Stomach (tissue), 9 donors: ENCODE results near the gene HOXD8. TPM values are rescaled to one million over a fixed set of nuclear protein-coding genes. Genes with fewer than 3 reads are reported as not detected.

Experiments
- DNase-seq, 2 donors: peaks; one replicate each; pipeline versions ENCODE4 v3.0.0 to v3.0.0-alpha.2; 2013 to 2019
- H3K27ac ChIP-seq, 5 donors: fragments of 200-600 bp in 4 of 5; sonication (generic) in 4 of 5; one replicate each; pipeline ENCODE4 v1.5.1; 2013 to 2019; ENCODE audit warnings: mild to moderate bottlenecking in 1 of 5, moderate library complexity in 1 of 5
- H3K27me3 ChIP-seq, 3 donors: fragments of 200-600 bp; sonication (generic); one replicate each; pipeline ENCODE4 v1.5.1; 2017 to 2019; ENCODE audit warnings: mixed run types in 1 of 3
- H3K36me3 ChIP-seq, 4 donors: fragments of 200-600 bp; sonication (generic); 1 replicate in 3 of 4; 2 replicates in 1 of 4; pipeline ENCODE4 v1.5.1; 2016 to 2019
- H3K4me1 ChIP-seq, 4 donors: fragments of 200-600 bp; sonication (generic); one replicate each; pipeline ENCODE4 v1.5.1; 2016 to 2019
- H3K4me3 ChIP-seq, 4 donors: fragments of 200-600 bp; sonication (generic) in 3 of 4; one replicate each; pipeline ENCODE4 v1.5.1; 2016 to 2019; ENCODE audit warnings: mild to moderate bottlenecking in 1 of 4
- H3K9me3 ChIP-seq, 4 donors: fragments of 200-600 bp; sonication (generic); one replicate each; pipeline ENCODE4 v1.5.1; 2016 to 2019
- EP300 ChIP-seq: sonication (generic); formaldehyde crosslinking; IDR thresholded peaks from one replicate; pipeline ENCODE4 v1.6.1; 2017; ENCODE audit warnings: antibody characterized with exemption
- POLR2A ChIP-seq, 4 donors: fragments of 450-650 bp; IDR thresholded peaks; one replicate each; pipeline ENCODE4 v1.6.1; 2016; ENCODE audit warnings: antibody characterized with exemption in 4 of 4, control low read depth in 2 of 4, mild to moderate bottlenecking in 1 of 4, moderate library complexity in 1 of 4
- POLR2AphosphoS5 ChIP-seq, 3 donors: sonication (generic); formaldehyde crosslinking; IDR thresholded peaks; one replicate each; pipeline ENCODE4 v1.6.1; 2016; ENCODE audit warnings: antibody characterized with exemption in 3 of 3
- WGBS, 5 donors: extraction: QIAGEN DNeasy Blood & Tissue Kit in 3 of 5; methylation state at CpG; one replicate each; pipeline versions ENCODE4 v1.1.5 to v1.1.7; 2013 to 2018; 5-methylcytosine and 5-hydroxymethylcytosine counted together
- intact Hi-C: fragments of 100-400 bp; cut with DNase I; formaldehyde crosslinking; loops from one replicate; pipeline ENCODE4 v1.15.1; 2023; ENCODE audit warnings: low total_unique reads
- polyA plus RNA-seq, 3 donors: library from polyadenylated mRNA; stranded (reverse); fragments of 200-250 nt; gene quantifications; one replicate each; pipeline ENCODE4 v1.2.3, GENCODE V29; 2013
- total RNA-seq, 5 donors: library from RNA; depleted of rRNA; stranded (reverse); fragments of >200 nt; gene quantifications; one replicate each; pipeline versions ENCODE4 v1.1.0 to v1.2.3, GENCODE V29; 2014 to 2016
- TF ChIP-seq, protein P1 (sequence below), 7 experiments: fragments of 450-650 bp in 4 of 7; fragments of 200-600 bp in 3 of 7; sonication (generic) in 3 of 7; IDR thresholded peaks; one replicate each; pipeline ENCODE4 v1.5.1; 2016 to 2019; ENCODE audit warnings: antibody characterized with exemption in 7 of 7, control low read depth in 2 of 7, mild to moderate bottlenecking in 1 of 7
- donor health status: healthy with polysubstance abuse.
- donor health status: Bipolar disorder and iron deficiency.
- donor health status: healthy.

The HOXD8 gene
- total and polyA plus RNA-seq, 8 donors, result 0.58 to 15.9 (median 1.8) TPM; not detected in 2

DNA sequence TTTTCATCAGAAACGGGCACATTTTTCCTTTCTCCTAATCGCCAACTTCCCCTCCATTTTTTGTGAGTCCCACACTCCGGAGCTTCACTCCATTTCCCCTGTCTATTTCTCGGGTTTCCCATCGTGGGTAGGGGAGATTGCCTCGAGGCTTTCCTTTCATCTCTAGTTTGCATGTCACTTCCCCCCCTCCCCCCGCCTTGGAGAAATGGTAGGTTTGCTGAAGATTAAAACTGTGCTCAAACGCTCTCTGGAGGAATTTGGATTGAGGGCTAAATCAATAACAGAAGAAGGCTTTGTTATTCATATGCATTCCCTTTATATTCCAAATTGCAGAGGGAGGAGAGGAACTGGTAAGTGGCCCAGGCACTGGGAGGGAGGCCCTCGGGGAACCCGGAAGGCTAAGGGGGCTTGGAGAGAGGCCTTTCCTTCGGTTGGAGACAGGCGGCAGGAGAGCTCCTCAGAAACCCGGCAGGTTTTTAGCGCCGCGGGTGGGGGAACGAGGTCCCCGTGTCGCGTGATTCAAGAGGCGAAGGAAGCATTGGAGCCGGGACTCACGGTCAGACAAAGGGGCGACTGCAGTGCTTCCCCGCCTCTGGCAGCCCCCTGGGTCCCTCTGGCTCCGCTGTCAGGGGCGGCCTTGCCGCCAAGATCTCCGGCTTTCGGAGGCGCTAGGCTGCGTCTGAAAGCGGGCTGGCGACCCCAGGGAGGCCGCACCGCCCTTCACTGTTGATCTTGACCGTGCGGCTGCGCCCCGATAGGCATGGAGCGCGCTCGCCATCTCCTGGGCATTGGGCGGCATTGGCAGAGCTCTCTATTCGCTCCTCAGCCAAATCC is 32.3 kb upstream of the HOXD8 start:
- peak overlapping the region; percentile 38 to 59 (median 46) for H3K4me3 ChIP-seq
- H3K9me3 ChIP-seq, result peaks cover 0 to 14% (median 2%) of the 10 kb centered on the region in 4 donors
- no peaks in the 10 kb centered on the region for H3K36me3 ChIP-seq
- WGBS, 5 donors, result 1 to 4% (median 2%) methylated on average over 27 to 45 of the region's 45 CpGs
- peaks cover 32 to 65% (median 46%) of the 10 kb centered on the region in 4 donors for H3K4me1 ChIP-seq
- no peak for TF ChIP-seq POLR2A (IDR thresholded peaks at IDR 0.05)
- TF ChIP-seq POLR2AphosphoS5 (IDR thresholded peaks at IDR 0.05), result peak in 1 of 3 donors; percentile 13
- TF ChIP-seq, protein P1, sequence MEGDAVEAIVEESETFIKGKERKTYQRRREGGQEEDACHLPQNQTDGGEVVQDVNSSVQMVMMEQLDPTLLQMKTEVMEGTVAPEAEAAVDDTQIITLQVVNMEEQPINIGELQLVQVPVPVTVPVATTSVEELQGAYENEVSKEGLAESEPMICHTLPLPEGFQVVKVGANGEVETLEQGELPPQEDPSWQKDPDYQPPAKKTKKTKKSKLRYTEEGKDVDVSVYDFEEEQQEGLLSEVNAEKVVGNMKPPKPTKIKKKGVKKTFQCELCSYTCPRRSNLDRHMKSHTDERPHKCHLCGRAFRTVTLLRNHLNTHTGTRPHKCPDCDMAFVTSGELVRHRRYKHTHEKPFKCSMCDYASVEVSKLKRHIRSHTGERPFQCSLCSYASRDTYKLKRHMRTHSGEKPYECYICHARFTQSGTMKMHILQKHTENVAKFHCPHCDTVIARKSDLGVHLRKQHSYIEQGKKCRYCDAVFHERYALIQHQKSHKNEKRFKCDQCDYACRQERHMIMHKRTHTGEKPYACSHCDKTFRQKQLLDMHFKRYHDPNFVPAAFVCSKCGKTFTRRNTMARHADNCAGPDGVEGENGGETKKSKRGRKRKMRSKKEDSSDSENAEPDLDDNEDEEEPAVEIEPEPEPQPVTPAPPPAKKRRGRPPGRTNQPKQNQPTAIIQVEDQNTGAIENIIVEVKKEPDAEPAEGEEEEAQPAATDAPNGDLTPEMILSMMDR (IDR thresholded peaks at IDR 0.05), result peak in 5 of 7 experiments; percentile 52 to 81 (median 78)
- peaks cover 69 to 100% (median 100%) of the 10 kb centered on the region in 3 donors for H3K27me3 ChIP-seq
- no peak overlapping the region for H3K27ac ChIP-seq
- intact Hi-C loops, result loop anchor here (5.0 kb wide), 1 partner anchor 410 kb away; no protein-coding TSS in a partner anchor
- DNase-seq, result peak; percentile 76 to 86

DNA sequence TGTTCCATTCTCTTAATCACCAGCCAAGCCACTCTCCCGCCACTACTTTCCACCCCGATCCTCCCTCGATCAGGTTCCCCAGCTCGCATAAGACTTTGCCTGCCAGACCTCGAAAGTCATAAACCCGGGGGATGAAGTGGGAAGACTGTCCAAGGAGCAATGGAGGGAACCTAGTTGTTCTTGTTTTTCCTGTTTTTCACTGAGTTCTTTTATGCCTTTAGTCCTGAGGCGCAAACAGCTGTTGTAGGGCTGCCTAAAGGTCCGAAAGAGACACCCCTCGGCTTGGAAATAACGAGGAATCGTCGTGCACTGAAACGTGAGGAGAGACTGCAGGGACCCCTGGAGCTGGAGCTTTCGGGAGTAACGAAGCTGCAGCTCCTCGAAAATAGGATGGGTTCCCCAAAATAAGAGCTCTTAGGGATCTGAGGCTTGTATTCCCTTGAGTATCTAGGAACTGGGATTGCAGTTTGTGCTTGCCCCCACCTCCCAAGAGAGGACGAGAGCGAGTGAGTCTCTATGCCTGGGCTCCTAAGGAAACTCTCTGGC is 31.6 kb upstream of the HOXD8 start:
- Histone ChIP-seq H3K4me1 (peaks cover 27 to 59% (median 40%) of the 10 kb centered on the region in 4 donors), H3K27ac (no peak overlapping the region), H3K36me3 (no peaks in the 10 kb centered on the region), H3K9me3 (peaks cover 0 to 8% (median 2%) of the 10 kb centered on the region in 4 donors), H3K4me3 (peak overlapping the region in 2 of 4 donors; percentile 48 to 59), H3K27me3 (peaks cover 67 to 100% (median 100%) of the 10 kb centered on the region in 3 donors)
- TF ChIP-seq, protein P1 (IDR thresholded peaks at IDR 0.05), result no peak
- TF ChIP-seq POLR2A (IDR thresholded peaks at IDR 0.05), result no peak
- no peak for TF ChIP-seq POLR2AphosphoS5 (IDR thresholded peaks at IDR 0.05)
- TF ChIP-seq EP300, result no peak
- no peak for DNase-seq
- intact Hi-C loops, result loop anchor here (5.0 kb wide), 1 partner anchor 411 kb away; no protein-coding TSS in a partner anchor
- 2 to 6% (median 3%) methylated on average over 16 to 18 of the region's 18 CpGs for WGBS, 5 donors

DNA sequence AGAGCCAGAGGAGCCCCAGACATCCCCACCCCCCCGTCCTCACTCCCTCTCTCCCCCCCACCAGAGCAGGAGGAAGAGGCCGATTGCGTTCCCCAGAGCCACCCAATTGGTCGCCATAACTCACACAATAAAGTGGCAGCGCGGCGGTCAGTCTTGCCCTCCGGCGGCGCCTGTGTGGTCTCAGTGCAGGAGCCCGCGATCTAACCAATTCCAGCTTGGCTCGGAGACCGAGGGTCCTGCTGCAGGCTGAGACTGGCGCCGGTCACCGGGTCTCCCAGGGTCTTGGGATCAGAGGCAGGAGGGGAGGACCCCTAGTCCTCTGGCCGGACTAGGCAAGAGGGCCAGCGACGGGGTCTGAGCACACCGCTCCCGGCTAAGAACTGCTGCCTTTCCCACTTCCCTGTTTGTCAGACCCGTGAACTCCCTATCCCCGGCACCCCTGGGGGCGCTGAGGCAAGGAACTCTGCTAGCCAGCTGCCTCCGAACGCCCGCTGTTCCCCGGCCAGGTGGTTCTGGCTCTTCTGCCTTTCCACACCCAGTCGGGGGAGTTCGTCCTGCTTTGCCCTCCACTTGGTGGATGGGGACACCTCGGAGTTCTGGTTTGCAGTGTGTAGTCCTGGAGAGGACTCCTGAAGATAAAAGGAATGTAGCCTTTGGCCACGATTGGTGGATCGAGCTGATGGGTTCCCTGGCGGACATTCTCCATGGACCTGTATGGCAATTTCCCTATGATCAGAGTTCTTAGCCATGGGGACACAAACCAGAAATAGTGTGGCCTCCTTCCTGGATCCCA is 30.9 kb upstream of the HOXD8 start:
- peaks cover 64 to 100% (median 100%) of the 10 kb centered on the region in 3 donors for H3K27me3 ChIP-seq
- no peak overlapping the region for H3K27ac ChIP-seq
- TF ChIP-seq, protein P1 (IDR thresholded peaks at IDR 0.05), result no peak
- TF ChIP-seq EP300, result no peak
- TF ChIP-seq POLR2A (IDR thresholded peaks at IDR 0.05), result no peak
- TF ChIP-seq POLR2AphosphoS5 (IDR thresholded peaks at IDR 0.05), result no peak
- H3K4me3 ChIP-seq, result no peak overlapping the region
- 4 to 8% (median 5%) methylated on average over 17 to 35 of the region's 35 CpGs for WGBS, 5 donors
- peaks cover 0 to 3% (median 1%) of the 10 kb centered on the region in 4 donors for H3K9me3 ChIP-seq
- DNase-seq, result peak in 1 of 2 donors; percentile 24
- intact Hi-C loops, result loop anchor here (5.0 kb wide), 1 partner anchor 411 kb away; no protein-coding TSS in a partner anchor
- no peaks in the 10 kb centered on the region for H3K36me3 ChIP-seq
- H3K4me1 ChIP-seq, result peaks cover 22 to 52% (median 34%) of the 10 kb centered on the region in 4 donors
